Astrocyte (in vitro differentiated cells and primary cell): ENCODE measurements around the gene PPIE. TPM values are rescaled to one million over a fixed set of nuclear protein-coding genes. Genes with fewer than 3 reads are reported as not detected.

ENCODE experiments used
- DNase-seq: peaks from one replicate; pipeline ENCODE4 v3.0.0-alpha.2; 2010; ENCODE audit warnings: low read depth
- FAIRE-seq: peaks from 2 replicates; lab custom pipeline; 2011; peaks lifted over from hg19 to GRCh38; lab: Jason Lieb, UNC
- H2AFZ ChIP-seq: 2 replicates; pipeline ENCODE4 v1.6.0; 2012; ENCODE audit warnings: low read depth, low read length, inconsistent platforms
- H3K27ac ChIP-seq: 2 replicates; pipeline ENCODE4 v1.5.1; 2011; ENCODE audit warnings: low read depth, low read length, inconsistent platforms
- H3K27me3 ChIP-seq: 2 replicates; pipeline ENCODE4 v1.6.0; 2011; ENCODE audit warnings: low read length, inconsistent platforms; ENCODE audit not compliant: insufficient read depth
- H3K36me3 ChIP-seq: 2 replicates; pipeline ENCODE4 v1.5.1; 2011; ENCODE audit warnings: low read length, inconsistent platforms; ENCODE audit not compliant: insufficient read depth
- H3K4me1 ChIP-seq: 2 replicates; pipeline ENCODE4 v1.5.1; 2011; ENCODE audit warnings: low read length, inconsistent platforms; ENCODE audit not compliant: insufficient read depth
- H3K4me2 ChIP-seq: 2 replicates; pipeline ENCODE4 v1.6.0; 2012; ENCODE audit warnings: low read length, inconsistent platforms
- H3K4me3 ChIP-seq: 2 replicates; pipeline ENCODE4 v1.5.1; 2011; ENCODE audit warnings: low read depth, mild to moderate bottlenecking, low read length, inconsistent platforms; ENCODE audit not compliant: insufficient read depth
- H3K79me2 ChIP-seq: 2 replicates; pipeline ENCODE4 v1.6.0; 2012; ENCODE audit warnings: mild to moderate bottlenecking, low read length, inconsistent platforms; ENCODE audit not compliant: insufficient read depth
- H3K9ac ChIP-seq: 2 replicates; pipeline ENCODE4 v1.6.0; 2012; ENCODE audit warnings: mild to moderate bottlenecking, low read length, inconsistent platforms
- H3K9me3 ChIP-seq: 2 replicates; pipeline ENCODE4 v1.5.1; 2012; ENCODE audit warnings: low read depth, mild to moderate bottlenecking, low read length, inconsistent platforms; ENCODE audit not compliant: insufficient read depth
- H4K20me1 ChIP-seq: 2 replicates; pipeline ENCODE4 v1.6.0; 2012; ENCODE audit warnings: low read length, inconsistent platforms; ENCODE audit not compliant: insufficient read depth
- H3K27ac Mint-ChIP-seq: one replicate; pipeline ENCODE4 v1.8.0; 2021; ENCODE audit warnings: mild to moderate bottlenecking, mixed read lengths; ENCODE audit not compliant: unreplicated experiment
- H3K27me3 Mint-ChIP-seq: one replicate; pipeline ENCODE4 v1.8.0; 2021; ENCODE audit warnings: low read depth, mixed read lengths; ENCODE audit not compliant: unreplicated experiment
- H3K36me3 Mint-ChIP-seq: one replicate; pipeline ENCODE4 v1.8.0; 2021; ENCODE audit warnings: low read depth, mixed read lengths; ENCODE audit not compliant: unreplicated experiment
- H3K4me1 Mint-ChIP-seq: one replicate; pipeline ENCODE4 v1.8.0; 2021; ENCODE audit warnings: low read depth, mixed read lengths; ENCODE audit not compliant: unreplicated experiment
- H3K4me3 Mint-ChIP-seq: one replicate; pipeline ENCODE4 v1.8.0; 2021; ENCODE audit warnings: mild to moderate bottlenecking, moderate library complexity, mixed read lengths; ENCODE audit not compliant: unreplicated experiment
- H3K9me3 Mint-ChIP-seq: one replicate; pipeline ENCODE4 v1.8.0; 2021; ENCODE audit warnings: mild to moderate bottlenecking, mixed read lengths; ENCODE audit not compliant: unreplicated experiment
- EZH2 ChIP-seq: IDR thresholded peaks from 2 replicates; pipeline ENCODE4 v1.6.1; 2012; ENCODE audit warnings: mild to moderate bottlenecking, low read length, inconsistent platforms; ENCODE audit not compliant: insufficient read depth
- total RNA-seq: library from RNA; stranded (reverse); gene quantifications from 2 replicates; pipeline ENCODE4 v1.2.1, GENCODE V29; 2021
- TF ChIP-seq, protein P1 (sequence below): IDR thresholded peaks from 2 replicates; pipeline ENCODE4 v1.5.1; 2011; ENCODE audit warnings: low read depth, mild to moderate bottlenecking, inconsistent platforms, low read length, moderate library complexity; ENCODE audit not compliant: insufficient read depth

The PPIE gene
- total RNA-seq, 1 donor from 2014 or later, result 33.7 TPM

DNA sequence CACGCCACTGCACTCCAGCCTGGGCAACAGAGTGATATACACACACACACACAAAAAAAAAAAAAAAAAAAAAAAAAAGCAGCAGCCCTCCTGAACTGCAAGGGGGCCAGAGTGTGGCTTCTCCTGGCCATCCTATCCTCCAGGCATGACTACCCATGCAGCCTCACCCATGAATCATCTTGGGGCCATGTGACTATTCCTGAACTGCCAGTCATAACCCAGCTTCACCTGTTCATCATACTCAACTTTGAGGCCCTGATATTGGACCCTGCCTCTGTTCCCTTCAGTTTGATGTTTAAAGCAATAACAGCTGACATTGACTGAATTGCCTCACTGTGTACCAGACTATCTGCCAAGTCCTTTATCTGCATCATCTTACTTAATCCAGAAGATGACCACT, 44.7 kb upstream of the PPIE start:
- peaks cover 4% of the 10 kb centered on the region for H4K20me1 ChIP-seq
- no peak overlapping the region for H3K4me2 ChIP-seq
- H3K9ac ChIP-seq, result no peak overlapping the region
- FAIRE-seq (no peak), DNase-seq (no peak)
- Mint-ChIP-seq H3K4me1 (peaks cover 7% of the 10 kb centered on the region), H3K4me3 (no peak overlapping the region), H3K27me3 (peaks cover 70% of the 10 kb centered on the region), H3K27ac (no peak overlapping the region), H3K9me3 (peaks cover 2% of the 10 kb centered on the region), H3K36me3 (no peaks in the 10 kb centered on the region)
- H3K4me3 ChIP-seq, result no peak overlapping the region
- H3K9me3 ChIP-seq, result no peaks in the 10 kb centered on the region
- no peak for TF ChIP-seq EZH2
- TF ChIP-seq, protein P1, sequence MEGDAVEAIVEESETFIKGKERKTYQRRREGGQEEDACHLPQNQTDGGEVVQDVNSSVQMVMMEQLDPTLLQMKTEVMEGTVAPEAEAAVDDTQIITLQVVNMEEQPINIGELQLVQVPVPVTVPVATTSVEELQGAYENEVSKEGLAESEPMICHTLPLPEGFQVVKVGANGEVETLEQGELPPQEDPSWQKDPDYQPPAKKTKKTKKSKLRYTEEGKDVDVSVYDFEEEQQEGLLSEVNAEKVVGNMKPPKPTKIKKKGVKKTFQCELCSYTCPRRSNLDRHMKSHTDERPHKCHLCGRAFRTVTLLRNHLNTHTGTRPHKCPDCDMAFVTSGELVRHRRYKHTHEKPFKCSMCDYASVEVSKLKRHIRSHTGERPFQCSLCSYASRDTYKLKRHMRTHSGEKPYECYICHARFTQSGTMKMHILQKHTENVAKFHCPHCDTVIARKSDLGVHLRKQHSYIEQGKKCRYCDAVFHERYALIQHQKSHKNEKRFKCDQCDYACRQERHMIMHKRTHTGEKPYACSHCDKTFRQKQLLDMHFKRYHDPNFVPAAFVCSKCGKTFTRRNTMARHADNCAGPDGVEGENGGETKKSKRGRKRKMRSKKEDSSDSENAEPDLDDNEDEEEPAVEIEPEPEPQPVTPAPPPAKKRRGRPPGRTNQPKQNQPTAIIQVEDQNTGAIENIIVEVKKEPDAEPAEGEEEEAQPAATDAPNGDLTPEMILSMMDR, result no peak
- H2AFZ ChIP-seq, result no peak overlapping the region
- H3K27me3 ChIP-seq, result peaks cover 79% of the 10 kb centered on the region
- no peaks in the 10 kb centered on the region for H3K79me2 ChIP-seq
- H3K4me1 ChIP-seq, result peaks cover 4% of the 10 kb centered on the region
- H3K36me3 ChIP-seq, result no peaks in the 10 kb centered on the region
- H3K27ac ChIP-seq, result no peak overlapping the region

DNA sequence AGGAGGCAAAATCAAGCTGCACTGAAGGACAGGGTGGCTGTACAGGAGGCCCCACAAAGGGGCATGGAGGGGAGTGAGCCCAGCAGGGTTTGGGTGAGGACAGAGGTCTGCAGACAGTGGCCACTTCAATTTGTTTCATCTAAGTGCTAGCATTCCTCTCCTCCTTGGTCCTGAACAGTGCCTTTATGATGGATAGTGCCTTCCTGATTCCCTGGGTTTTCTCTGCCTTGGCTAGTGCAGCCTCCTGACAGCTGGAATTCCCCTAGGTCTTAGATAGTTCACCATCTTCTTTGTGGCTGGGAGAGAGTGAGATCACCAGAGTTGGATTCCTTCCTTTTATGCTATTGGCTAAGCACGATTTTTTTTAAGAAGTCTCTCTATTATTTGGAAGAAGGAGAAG, 43.7 kb upstream of the PPIE start:
- FAIRE-seq, result no peak
- H3K4me1 ChIP-seq, result peaks cover 4% of the 10 kb centered on the region
- peaks cover 6% of the 10 kb centered on the region for H3K4me1 Mint-ChIP-seq
- H3K4me2 ChIP-seq, result no peak overlapping the region
- no peaks in the 10 kb centered on the region for H3K9me3 ChIP-seq
- no peak overlapping the region for H3K27ac ChIP-seq
- H3K27ac Mint-ChIP-seq, result no peak overlapping the region
- peaks cover 2% of the 10 kb centered on the region for H3K36me3 Mint-ChIP-seq
- no peak overlapping the region for H3K4me3 ChIP-seq
- H3K27me3 ChIP-seq, result peaks cover 73% of the 10 kb centered on the region
- TF ChIP-seq EZH2, result no peak
- TF ChIP-seq, protein P1, result no peak
- no peaks in the 10 kb centered on the region for H3K79me2 ChIP-seq
- H4K20me1 ChIP-seq, result peaks cover 4% of the 10 kb centered on the region
- H3K36me3 ChIP-seq, result no peaks in the 10 kb centered on the region
- no peak for DNase-seq
- no peak overlapping the region for H2AFZ ChIP-seq
- peaks cover 66% of the 10 kb centered on the region for H3K27me3 Mint-ChIP-seq
- H3K9ac ChIP-seq, result no peak overlapping the region
- H3K9me3 Mint-ChIP-seq, result peaks cover 6% of the 10 kb centered on the region
- H3K4me3 Mint-ChIP-seq, result no peak overlapping the region

DNA sequence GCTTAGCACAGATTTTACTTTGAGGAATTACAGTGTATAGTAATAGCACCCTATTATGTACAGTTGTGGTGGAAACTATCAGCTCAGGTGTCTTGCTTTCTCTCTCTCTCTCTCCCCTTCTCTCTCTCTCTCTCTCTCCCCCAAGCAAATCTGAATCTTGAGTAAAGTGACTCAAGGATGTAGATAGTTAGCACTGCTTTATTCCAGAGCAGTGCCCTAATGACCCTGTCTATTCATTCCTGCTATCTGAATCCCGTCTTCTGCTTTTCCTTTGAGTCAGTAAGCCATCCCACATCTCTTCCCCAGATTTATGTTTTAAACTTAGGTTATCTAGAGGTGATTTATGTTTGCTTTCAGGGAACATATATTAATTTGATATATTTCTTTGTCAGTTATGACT, 42.2 kb upstream of the PPIE start:
- Histone ChIP-seq H3K79me2 (no peaks in the 10 kb centered on the region), H3K4me2 (no peak overlapping the region), H3K36me3 (no peaks in the 10 kb centered on the region), H3K4me3 (no peak overlapping the region), H3K27ac (no peak overlapping the region), H4K20me1 (peaks cover 4% of the 10 kb centered on the region), H3K4me1 (no peaks in the 10 kb centered on the region), H2AFZ (no peak overlapping the region), H3K9ac (no peak overlapping the region), H3K27me3 (peaks cover 60% of the 10 kb centered on the region), H3K9me3 (no peaks in the 10 kb centered on the region)
- peaks cover 2% of the 10 kb centered on the region for H3K36me3 Mint-ChIP-seq
- peaks cover 68% of the 10 kb centered on the region for H3K27me3 Mint-ChIP-seq
- DNase-seq (no peak), FAIRE-seq (no peak)
- peak overlapping the region; percentile 41 for H3K27ac Mint-ChIP-seq
- peaks cover 6% of the 10 kb centered on the region for H3K9me3 Mint-ChIP-seq
- no peak for TF ChIP-seq EZH2
- TF ChIP-seq, protein P1, result no peak
- peaks cover 11% of the 10 kb centered on the region for H3K4me1 Mint-ChIP-seq
- no peak overlapping the region for H3K4me3 Mint-ChIP-seq
